GM10847 (cell line): ENCODE results near the gene LIN9.

Experiments used
- POLR2A ChIP-seq: IDR thresholded peaks from 2 replicates; pipeline ENCODE4 v1.6.1; 2011; ENCODE audit not compliant: insufficient read length; ENCODE audit errors: extremely low read depth

Gene LIN9

GRCh38 chr1:226250511-226250910, 58.5 kb downstream of the LIN9 start:
- no peak for TF ChIP-seq POLR2A

GRCh38 chr1:226248796-226249195, 60.2 kb downstream of the LIN9 start:
- TF ChIP-seq POLR2A: no peak

GRCh38 chr1:226248091-226248490, 60.9 kb downstream of the LIN9 start:
- no peak for TF ChIP-seq POLR2A

- TF ChIP-seq POLR2A: no peak
Observed at GRCh38 chr1:226239421-226239820, 69.5 kb downstream of the LIN9 start.

- TF ChIP-seq POLR2A: no peak
Observed at GRCh38 chr1:226236826-226237225, 72.1 kb downstream of the LIN9 start.

- TF ChIP-seq POLR2A: no peak
Observed at GRCh38 chr1:226233806-226234205, 75.2 kb downstream of the LIN9 start.

- no peak for TF ChIP-seq POLR2A
Observed at GRCh38 chr1:226233293-226233692, 75.7 kb downstream of the LIN9 start.

GRCh38 chr1:226226601-226227000, 82.4 kb downstream of the LIN9 start:
- no peak for TF ChIP-seq POLR2A

- no peak for TF ChIP-seq POLR2A
Observed at GRCh38 chr1:226223786-226224244, 85.1 kb downstream of the LIN9 start.

GRCh38 chr1:226223157-226223785, 85.7 kb downstream of the LIN9 start, which contains the start of gene MIXL1:
TSS of gene MIXL1 (plus strand) at chr1:226223664. CDS start at chr1:226223682, 18 bp downstream.
- no peak for TF ChIP-seq POLR2A

- TF ChIP-seq POLR2A: no peak
Observed at GRCh38 chr1:226222686-226223085, 86.3 kb downstream of the LIN9 start.

- TF ChIP-seq POLR2A: no peak
Observed at GRCh38 chr1:226220473-226221189, 88.3 kb downstream of the LIN9 start.

- no peak for TF ChIP-seq POLR2A
Observed at GRCh38 chr1:226217273-226217672, 91.7 kb downstream of the LIN9 start.

GRCh38 chr1:226216056-226216455, 92.9 kb downstream of the LIN9 start:
- TF ChIP-seq POLR2A: no peak

- no peak for TF ChIP-seq POLR2A
Observed at GRCh38 chr1:226215239-226215638, 93.7 kb downstream of the LIN9 start.

- TF ChIP-seq POLR2A: no peak
Observed at GRCh38 chr1:226212545-226212944, 96.4 kb downstream of the LIN9 start.
